Measurements from ENCODE around the gene MAF.

- TF ChIP-seq ZFX (IDR thresholded peaks at IDR 0.05; ENCODE audit: borderline replicate concordance), result no peak
- TF ChIP-seq CTCF (IDR thresholded peaks at IDR 0.05), result no peak
These were observed 47.0 kb upstream of the MAF start for GRCh38 chr16:79647586-79647985.
